ENCODE results near the gene MGST2. TPM values are rescaled to one million over a fixed set of nuclear protein-coding genes. Genes with fewer than 3 reads are reported as not detected.

Gene MGST2
- total and polyA plus RNA-seq, 4 donors, result 69.6 to 170 (median 90.7) TPM

GRCh38 chr4:139660568-139661043 lies 5.0 kb upstream of the MGST2 start:
- H3K36me3 ChIP-seq (ENCODE audit: control insufficient read depth in 4 of 4, insufficient read depth in 3 of 4, low read depth in 1 of 4, low read length in 3 of 4), result no peaks in the 10 kb centered on the region
- peak overlapping the region; percentile 52 to 57 for H3K27ac ChIP-seq (ENCODE audit: low read depth in 1 of 2, low read length in 2 of 2)
- TF ChIP-seq JUND (IDR thresholded peaks at IDR 0.05) (peak; percentile 41 to 65), FOXA2 (IDR thresholded peaks at IDR 0.05) (no peak), SP1 (IDR thresholded peaks at IDR 0.05) (peak; percentile 81), EGR1 (IDR thresholded peaks at IDR 0.05; ENCODE audit: low read depth in 2 of 2) (no peak), REST (IDR thresholded peaks at IDR 0.05) (peak; percentile 37), RXRA (IDR thresholded peaks at IDR 0.05) (peak; percentile 76 to 77), YY1 (IDR thresholded peaks at IDR 0.05) (peak; percentile 16), ATF3 (IDR thresholded peaks at IDR 0.05) (no peak), FOXA1 (IDR thresholded peaks at IDR 0.05) (no peak), ZBTB33 (IDR thresholded peaks at IDR 0.05) (no peak), HNF4A (conservative IDR thresholded peaks at IDR 0.05) (peak; percentile 98), NR2F2 (IDR thresholded peaks at IDR 0.05) (peak; percentile 40), TAF1 (conservative IDR thresholded peaks at IDR 0.05) (no peak), RAD21 (IDR thresholded peaks at IDR 0.05) (peak; percentile 37 to 40), HNF4G (IDR thresholded peaks at IDR 0.05) (peak; percentile 93), GABPA (IDR thresholded peaks at IDR 0.05 in 1 of 2, conservative IDR thresholded peaks at IDR 0.05 in 1 of 2) (no peak)
- TF ChIP-seq, protein P1, sequence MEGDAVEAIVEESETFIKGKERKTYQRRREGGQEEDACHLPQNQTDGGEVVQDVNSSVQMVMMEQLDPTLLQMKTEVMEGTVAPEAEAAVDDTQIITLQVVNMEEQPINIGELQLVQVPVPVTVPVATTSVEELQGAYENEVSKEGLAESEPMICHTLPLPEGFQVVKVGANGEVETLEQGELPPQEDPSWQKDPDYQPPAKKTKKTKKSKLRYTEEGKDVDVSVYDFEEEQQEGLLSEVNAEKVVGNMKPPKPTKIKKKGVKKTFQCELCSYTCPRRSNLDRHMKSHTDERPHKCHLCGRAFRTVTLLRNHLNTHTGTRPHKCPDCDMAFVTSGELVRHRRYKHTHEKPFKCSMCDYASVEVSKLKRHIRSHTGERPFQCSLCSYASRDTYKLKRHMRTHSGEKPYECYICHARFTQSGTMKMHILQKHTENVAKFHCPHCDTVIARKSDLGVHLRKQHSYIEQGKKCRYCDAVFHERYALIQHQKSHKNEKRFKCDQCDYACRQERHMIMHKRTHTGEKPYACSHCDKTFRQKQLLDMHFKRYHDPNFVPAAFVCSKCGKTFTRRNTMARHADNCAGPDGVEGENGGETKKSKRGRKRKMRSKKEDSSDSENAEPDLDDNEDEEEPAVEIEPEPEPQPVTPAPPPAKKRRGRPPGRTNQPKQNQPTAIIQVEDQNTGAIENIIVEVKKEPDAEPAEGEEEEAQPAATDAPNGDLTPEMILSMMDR (IDR thresholded peaks at IDR 0.05; ENCODE audit: low read depth, low read length, missing input control), result no peak
- TF ChIP-seq, protein P2, sequence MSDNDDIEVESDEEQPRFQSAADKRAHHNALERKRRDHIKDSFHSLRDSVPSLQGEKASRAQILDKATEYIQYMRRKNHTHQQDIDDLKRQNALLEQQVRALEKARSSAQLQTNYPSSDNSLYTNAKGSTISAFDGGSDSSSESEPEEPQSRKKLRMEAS (IDR thresholded peaks at IDR 0.05), result peak; percentile 42
- H3K4me1 ChIP-seq (ENCODE audit: control insufficient read depth in 4 of 4, insufficient read depth in 4 of 4, low read length in 3 of 4), result peaks cover 6 to 31% (median 23%) of the 10 kb centered on the region in 4 donors
- H3K27me3 ChIP-seq (ENCODE audit: control insufficient read depth in 4 of 4, insufficient read depth in 4 of 4, low read length in 3 of 4), result no peaks in the 10 kb centered on the region
- no peaks in the 10 kb centered on the region for H3K9me3 ChIP-seq (ENCODE audit: control insufficient read depth in 4 of 4, low read length in 3 of 4)
- DNase-seq (ENCODE audit: low spot score), result no peak
- H3K9ac ChIP-seq (ENCODE audit: low read depth in 1 of 2, low read length in 2 of 2), result no peak overlapping the region
- WGBS, result 47% methylated on average over 3 of the region's 3 CpGs
- no peak overlapping the region for H3K4me3 ChIP-seq (ENCODE audit: low read depth in 1 of 3, low read length in 3 of 3)
